H1 (cell line): ENCODE data around the gene APOC4. TPM values are rescaled to one million over a fixed set of nuclear protein-coding genes. Genes with fewer than 3 reads are reported as not detected.

ENCODE experiments used
- CTCF ChIA-PET: fragments of 300-600 bp; sonication (Branson Sonifier 250); formaldehyde crosslinking; loops from one replicate; lab custom pipeline; 2021; ENCODE audit not compliant: partially characterized antibody; lab: Charles Lee
- POLR2A ChIA-PET: fragments of 300-600 bp; sonication (Branson Sonifier 250); formaldehyde crosslinking; loops from one replicate; lab custom pipeline; 2021; ENCODE audit warnings: inconsistent platforms; ENCODE audit not compliant: partially characterized antibody; lab: Charles Lee
- DNase-seq, 2 experiments: peaks; one replicate each; pipeline versions ENCODE4 v3.0.0 to v3.0.0-alpha.2; 2010 to 2022; ENCODE audit warnings: low spot score in 2 of 2, low read depth in 1 of 2, mixed read lengths in 1 of 2
- FAIRE-seq: peaks from 2 replicates; lab custom pipeline; 2011; peaks lifted over from hg19 to GRCh38; lab: Jason Lieb, UNC
- H2AFZ ChIP-seq: 2 replicates; pipeline ENCODE4 v1.8.1; 2012; ENCODE audit warnings: low read length, inconsistent platforms
- H2AK5ac ChIP-seq: 2 replicates; pipeline ENCODE4 v1.6.1; 2013; ENCODE audit warnings: low read depth, low read length
- H2BK120ac ChIP-seq: replicated peaks from 2 replicates; pipeline ENCODE3; 2013; ENCODE audit warnings: low read depth, low read length, inconsistent platforms
- H2BK12ac ChIP-seq: 2 replicates; pipeline ENCODE4 v1.6.1; 2013; ENCODE audit warnings: low read depth, low read length
- H2BK15ac ChIP-seq: 2 replicates; pipeline ENCODE4 v1.6.1; 2013; ENCODE audit warnings: low read length
- H2BK20ac ChIP-seq: 2 replicates; pipeline ENCODE4 v1.6.1; 2013; ENCODE audit warnings: low read length
- H2BK5ac ChIP-seq: 2 replicates; pipeline ENCODE4 v1.6.1; 2013; ENCODE audit warnings: low read depth, low read length
- H3K14ac ChIP-seq: 2 replicates; pipeline ENCODE4 v1.6.1; 2013; ENCODE audit warnings: inconsistent platforms; ENCODE audit not compliant: insufficient read length
- H3K18ac ChIP-seq: 2 replicates; pipeline ENCODE4 v1.6.1; 2013; ENCODE audit warnings: low read length; ENCODE audit errors: extremely low read depth
- H3K23ac ChIP-seq: 2 replicates; pipeline ENCODE4 v1.6.1; 2013; ENCODE audit warnings: inconsistent platforms; ENCODE audit not compliant: insufficient read length
- H3K23me2 ChIP-seq: 2 replicates; pipeline ENCODE4 v1.6.1; 2013; ENCODE audit warnings: low read depth, low read length
- H3K27ac ChIP-seq: 2 replicates; pipeline ENCODE4 v1.6.1; 2011; ENCODE audit warnings: low read depth, low read length, inconsistent platforms
- H3K27me3 ChIP-seq, 4 experiments: replicated peaks in 1 of 4; 1 replicate in 1 of 4; 2 replicates in 3 of 4; pipeline versions ENCODE4 v1.6.1 to v1.8.1; 2011 to 2013; ENCODE audit warnings: low read length in 3 of 4, mild to moderate bottlenecking in 3 of 4, inconsistent platforms in 2 of 4, mixed read lengths in 2 of 4, moderate library complexity in 1 of 4; ENCODE audit not compliant: control insufficient read depth in 3 of 4, insufficient read depth in 3 of 4; ENCODE audit errors: extremely low read depth in 1 of 4
- H3K36me3 ChIP-seq, 4 experiments: 2 replicates each; pipeline versions ENCODE4 v1.6.1 to v1.8.1; 2011 to 2013; ENCODE audit warnings: mild to moderate bottlenecking in 4 of 4, low read length in 3 of 4, moderate library complexity in 2 of 4, control low read depth in 1 of 4, inconsistent platforms in 1 of 4; ENCODE audit not compliant: insufficient read depth in 4 of 4, control insufficient read depth in 2 of 4
- H3K4ac ChIP-seq: replicated peaks from 2 replicates; pipeline ENCODE3; 2013; ENCODE audit warnings: low read length, low read depth, mixed read lengths, inconsistent platforms; ENCODE audit not compliant: insufficient read length
- H3K4me1 ChIP-seq, 4 experiments: replicated peaks in 1 of 4; 1 replicate in 1 of 4; 2 replicates in 3 of 4; pipeline versions ENCODE4 v1.6.1 to v1.8.1; 2011 to 2013; ENCODE audit warnings: low read length in 3 of 4, inconsistent platforms in 2 of 4, mixed read lengths in 1 of 4; ENCODE audit not compliant: insufficient read depth in 4 of 4, control insufficient read depth in 3 of 4
- H3K4me2 ChIP-seq, 2 experiments: 2 replicates each; pipeline versions ENCODE4 v1.6.1 to v1.8.1; 2011 to 2013; ENCODE audit warnings: low read depth in 2 of 2, low read length in 2 of 2, control low read depth in 1 of 2, inconsistent platforms in 1 of 2, mild to moderate bottlenecking in 1 of 2; ENCODE audit not compliant: insufficient read depth in 1 of 2
- H3K4me3 ChIP-seq, 4 experiments: fragments of 200-600, 300-600 bp in 1 of 4; sonication (generic), shearing (Covaris generic), sonication (Bioruptor Twin) in 1 of 4; 2 replicates each; pipeline versions ENCODE4 v1.5.1 to v1.8.1; 2011 to 2016; ENCODE audit warnings: low read length in 4 of 4, low read depth in 3 of 4, control low read depth in 2 of 4, inconsistent platforms in 2 of 4, mild to moderate bottlenecking in 2 of 4, mixed read lengths in 1 of 4, moderate library complexity in 1 of 4; ENCODE audit not compliant: insufficient read depth in 2 of 4; ENCODE audit errors: extremely low read depth in 1 of 4
- H3K56ac ChIP-seq: replicated peaks from 2 replicates; pipeline ENCODE3; 2013; ENCODE audit warnings: low read depth, mild to moderate bottlenecking, mixed read lengths, low read length, inconsistent platforms; ENCODE audit not compliant: insufficient read length
- H3K79me1 ChIP-seq: 2 replicates; pipeline ENCODE4 v1.6.1; 2013; ENCODE audit warnings: low read depth, low read length, control low read depth
- H3K79me2 ChIP-seq, 2 experiments: 2 replicates each; pipeline versions ENCODE4 v1.6.1 to v1.8.1; 2012 to 2013; ENCODE audit warnings: low read length in 2 of 2, mild to moderate bottlenecking in 2 of 2, inconsistent platforms in 1 of 2; ENCODE audit not compliant: insufficient read depth in 2 of 2, control insufficient read depth in 1 of 2
- H3K9ac ChIP-seq, 4 experiments: replicated peaks in 1 of 4; 1 replicate in 1 of 4; 2 replicates in 3 of 4; pipeline versions ENCODE4 v1.6.1 to v1.8.1; 2011 to 2013; ENCODE audit warnings: low read depth in 3 of 4, low read length in 3 of 4, control low read depth in 2 of 4, mild to moderate bottlenecking in 2 of 4, moderate library complexity in 2 of 4, inconsistent platforms in 1 of 4; ENCODE audit errors: extremely low read depth in 1 of 4
- H3K9me3 ChIP-seq, 2 experiments: 2 replicates each; pipeline versions ENCODE4 v1.6.1 to v1.8.1; 2012 to 2013; ENCODE audit warnings: mild to moderate bottlenecking in 2 of 2, moderate library complexity in 2 of 2, control low read depth in 1 of 2, inconsistent platforms in 1 of 2, low read depth in 1 of 2, low read length in 1 of 2, mixed read lengths in 1 of 2; ENCODE audit not compliant: insufficient read depth in 2 of 2
- H4K20me1 ChIP-seq, 2 experiments: replicated peaks in 1 of 2; 2 replicates each; pipeline versions ENCODE3 to v1.8.1; 2011 to 2013; ENCODE audit warnings: inconsistent platforms in 2 of 2, low read length in 2 of 2, mild to moderate bottlenecking in 1 of 2; ENCODE audit not compliant: insufficient read depth in 2 of 2, control insufficient read depth in 1 of 2
- H4K5ac ChIP-seq: 2 replicates; pipeline ENCODE4 v1.6.1; 2013; ENCODE audit warnings: low read length, low read depth, mixed read lengths, inconsistent platforms; ENCODE audit not compliant: insufficient read length
- H4K8ac ChIP-seq: 2 replicates; pipeline ENCODE4 v1.8.0; 2013; ENCODE audit warnings: mild to moderate bottlenecking, moderate library complexity, low read length, inconsistent platforms; ENCODE audit not compliant: insufficient read depth; ENCODE audit errors: extremely low read depth
- H4K91ac ChIP-seq: replicated peaks from 2 replicates; pipeline ENCODE3; 2013; ENCODE audit warnings: low read length, mixed read lengths, inconsistent platforms; ENCODE audit not compliant: insufficient read length
- ATF3 ChIP-seq: IDR thresholded peaks from 2 replicates; pipeline ENCODE4 v1.6.1; 2011; ENCODE audit warnings: low read depth, mild to moderate bottlenecking, low read length; ENCODE audit not compliant: insufficient read depth
- BACH1 ChIP-seq: IDR thresholded peaks from 2 replicates; pipeline ENCODE4 v1.6.1; 2012; ENCODE audit warnings: low read length, improper control_type of control experiment
- CBX5 ChIP-seq: fragments of 300-800, 300-1000 bp; sonication (generic); IDR thresholded peaks from 2 replicates; pipeline ENCODE4 v1.7.1; 2016; ENCODE audit warnings: antibody characterized with exemption, low read length, low read depth
- CEBPB ChIP-seq: IDR thresholded peaks from 2 replicates; pipeline ENCODE4 v1.6.1; 2012; ENCODE audit warnings: low read depth, low read length
- CREB1 ChIP-seq: IDR thresholded peaks from 2 replicates; pipeline ENCODE4 v1.6.1; 2012; ENCODE audit warnings: inconsistent platforms
- FOSL1 ChIP-seq: IDR thresholded peaks from 2 replicates; pipeline ENCODE4 v1.6.1; 2011; ENCODE audit warnings: mild to moderate bottlenecking, low read depth, low read length, moderate library complexity; ENCODE audit not compliant: insufficient read depth
- HDAC2 ChIP-seq, 2 experiments: fragments of 300-600 bp in 1 of 2; sonication (generic) in 1 of 2; IDR thresholded peaks; 2 replicates each; pipeline ENCODE4 v1.6.1; 2011 to 2012; ENCODE audit warnings: low read depth in 2 of 2, low read length in 2 of 2, mild to moderate bottlenecking in 2 of 2, moderate library complexity in 2 of 2, borderline replicate concordance in 1 of 2, inconsistent platforms in 1 of 2
- JUND ChIP-seq: IDR thresholded peaks from 2 replicates; pipeline ENCODE4 v1.6.1; 2011; ENCODE audit warnings: mild to moderate bottlenecking, improper control_type of control experiment, low read length
- KDM1A ChIP-seq: fragments of 200-600, 300-600 bp; sonication (generic); IDR thresholded peaks from 2 replicates; pipeline ENCODE4 v1.7.1; 2016; ENCODE audit warnings: mild to moderate bottlenecking, low read length, borderline replicate concordance
- RXRA ChIP-seq: IDR thresholded peaks from 2 replicates; pipeline ENCODE4 v1.6.1; 2011; ENCODE audit warnings: low read depth, mild to moderate bottlenecking, low read length, moderate library complexity; ENCODE audit not compliant: insufficient read depth
- SP1 ChIP-seq: IDR thresholded peaks from 2 replicates; pipeline ENCODE4 v1.6.1; 2011; ENCODE audit warnings: low read depth, low read length
- TAF7 ChIP-seq: optimal IDR thresholded peaks from 2 replicates; pipeline ENCODE3; 2011; ENCODE audit warnings: low read depth, mild to moderate bottlenecking, inconsistent platforms, low read length, moderate library complexity, borderline replicate concordance
- TCF12 ChIP-seq: IDR thresholded peaks from 2 replicates; pipeline ENCODE4 v1.6.1; 2011; ENCODE audit warnings: low read depth, mild to moderate bottlenecking, low read length
- YY1 ChIP-seq: IDR thresholded peaks from 2 replicates; pipeline ENCODE4 v1.6.1; 2011; ENCODE audit warnings: low read depth, mild to moderate bottlenecking, low read length
- ZNF274 ChIP-seq: IDR thresholded peaks from 2 replicates; pipeline ENCODE4 v1.7.0; 2012; ENCODE audit warnings: low read length, borderline replicate concordance; ENCODE audit errors: extremely low read depth
- WGBS, 2 experiments: shearing (Covaris generic) in 1 of 2; methylation state at CpG; one replicate each; pipeline versions ENCODE4 v1.1.6 to v1.1.7; 2013 to 2015; ENCODE audit warnings: low lambda C conversion rate in 2 of 2, mixed read lengths in 2 of 2, inconsistent platforms in 1 of 2, low coverage in 1 of 2, missing lambda C conversion rate in 1 of 2; ENCODE audit not compliant: insufficient replicate concordance in 2 of 2, insufficient coverage in 1 of 2, insufficient read length in 1 of 2; ENCODE audit errors: extremely low coverage in 1 of 2, missing lambda C conversion rate in 1 of 2; 5-methylcytosine and 5-hydroxymethylcytosine counted together
- polyA plus RNA-seq, 7 experiments: library from polyadenylated mRNA; depleted of rRNA in 3 of 7; stranded (reverse) in 5 of 7; unstranded in 2 of 7; fragments of >200 nt in 5 of 7; fragments of 200-250 nt in 2 of 7; gene quantifications; 1 replicate in 5 of 7; 2 replicates in 1 of 7; 4 replicates in 1 of 7; pipeline versions ENCODE4 v1.2.1 to v1.2.3, GENCODE V29; 2011 to 2013; ENCODE audit warnings: missing spikeins in 2 of 7, mixed read lengths in 2 of 7
- total RNA-seq: library from RNA; stranded (reverse); fragmentation: NEBNext Ultra II Directional; extraction: Animal tissue kit (Norgen Biotek cat#: 25700); gene quantifications from 2 replicates; pipeline ENCODE4 v1.2.1, GENCODE V29; 2021

The APOC4 gene
- total and polyA plus RNA-seq, 2 of the 8 experiments (the other 6 are each of a cell fraction or from before 2014, with no cell fraction given): not detected

- Histone ChIP-seq H3K4me1 (no peaks in the 10 kb centered on the region), H2AK5ac (no peak overlapping the region), H2AFZ (no peak overlapping the region), H4K91ac (no peak overlapping the region), H3K27ac (no peak overlapping the region), H3K79me2 (no peaks in the 10 kb centered on the region), H2BK20ac (no peak overlapping the region), H3K18ac (no peak overlapping the region), H3K9me3 (no peaks in the 10 kb centered on the region), H4K8ac (no peak overlapping the region), H2BK12ac (no peak overlapping the region), H3K4me3 (no peak overlapping the region), H2BK5ac (no peak overlapping the region), H3K23me2 (no peaks in the 10 kb centered on the region), H3K14ac (no peak overlapping the region), H2BK15ac (no peak overlapping the region), H3K9ac (no peak overlapping the region), H4K5ac (no peak overlapping the region), H3K27me3 (no peaks in the 10 kb centered on the region), H3K4me2 (no peak overlapping the region), H2BK120ac (no peak overlapping the region), H4K20me1 (peaks cover 2 to 14% of the 10 kb centered on the region in 2 experiments), H3K56ac (no peak overlapping the region), H3K23ac (no peak overlapping the region), H3K79me1 (no peaks in the 10 kb centered on the region), H3K4ac (no peak overlapping the region), H3K36me3 (peaks cover 6 to 19% (median 12%) of the 10 kb centered on the region in 4 experiments; a peak in 6 of 8 replicates)
- ChIA-PET CTCF (interaction anchor here (1.0 to 1.9 kb wide), 4 partner anchors 11 to 82 kb away, joined by 5 to 6 read pairs (median 5); no protein-coding TSS in a partner anchor), POLR2A (interaction anchor here (0.8 to 1.7 kb wide), 5 partner anchors 9 to 89 kb away, joined by 3 to 4 read pairs (median 3); no protein-coding TSS in a partner anchor)
- WGBS, 2 experiments: 85% methylated on average over 3 of the region's 7 CpGs; no CpG with 5 or more reads in 1 of the 2 experiments
- FAIRE-seq (no peak), DNase-seq (no peak)
- TF ChIP-seq RXRA (no peak), YY1 (no peak), TCF12 (no peak), JUND (no peak), HDAC2 (IDR thresholded peaks at IDR 0.05; ENCODE audit: borderline replicate concordance in 1 of 2, low read depth in 2 of 2, low read length in 2 of 2) (no peak), ZNF274 (no peak), KDM1A (no peak), FOSL1 (no peak), CEBPB (no peak), CREB1 (no peak), SP1 (no peak), CBX5 (no peak), TAF7 (no peak), ATF3 (no peak), BACH1 (no peak)
Observed at GRCh38 chr19:44986389-44986788, 44.4 kb downstream of the APOC4 start.
